H9 (cell line): Measurements from ENCODE around the gene NUP85. TPM values are rescaled to one million over a fixed set of nuclear protein-coding genes. Genes with fewer than 3 reads are reported as not detected.

Experiments used
- DNase-seq: peaks from one replicate; pipeline ENCODE4 v3.0.0-alpha.2; 2017
- H2AFZ ChIP-seq: one replicate; pipeline ENCODE4 v1.6.1; 2013; ENCODE audit warnings: mild to moderate bottlenecking, low read length, control low read depth, moderate library complexity
- H2AK5ac ChIP-seq: 2 replicates; pipeline ENCODE4 v1.6.1; 2013; ENCODE audit warnings: low read length, control low read depth, mixed read lengths; ENCODE audit not compliant: insufficient read length
- H2BK120ac ChIP-seq: one replicate; pipeline ENCODE4 v1.6.1; 2013; ENCODE audit warnings: low read depth, mild to moderate bottlenecking, low read length, control low read depth, inconsistent platforms; ENCODE audit not compliant: poor library complexity, severe bottlenecking
- H2BK12ac ChIP-seq: 2 replicates; pipeline ENCODE4 v1.6.1; 2013; ENCODE audit warnings: low read length, control low read depth, mixed read lengths, low read depth; ENCODE audit not compliant: insufficient read length
- H2BK15ac ChIP-seq: 2 replicates; pipeline ENCODE4 v1.6.1; 2013; ENCODE audit warnings: low read depth, low read length, control low read depth
- H2BK20ac ChIP-seq: one replicate; pipeline ENCODE4 v1.6.1; 2013; ENCODE audit warnings: low read depth, mild to moderate bottlenecking, low read length, control low read depth, inconsistent platforms; ENCODE audit not compliant: poor library complexity, severe bottlenecking
- H2BK5ac ChIP-seq: 2 replicates; pipeline ENCODE4 v1.6.1; 2013; ENCODE audit warnings: low read length, control low read depth, mixed read lengths; ENCODE audit not compliant: insufficient read length
- H3K14ac ChIP-seq: 2 replicates; pipeline ENCODE4 v1.6.1; 2013; ENCODE audit warnings: low read length, control low read depth; ENCODE audit not compliant: insufficient read depth
- H3K18ac ChIP-seq: 2 replicates; pipeline ENCODE4 v1.6.1; 2013; ENCODE audit warnings: low read depth, mild to moderate bottlenecking, mixed read lengths, low read length, control low read depth; ENCODE audit not compliant: insufficient read length
- H3K23ac ChIP-seq: 2 replicates; pipeline ENCODE4 v1.6.1; 2013; ENCODE audit warnings: low read length, control low read depth, mixed read lengths, low read depth; ENCODE audit not compliant: insufficient read length
- H3K23me2 ChIP-seq: 2 replicates; pipeline ENCODE4 v1.6.1; 2013; ENCODE audit warnings: low read depth, mild to moderate bottlenecking, mixed read lengths, low read length, control low read depth; ENCODE audit not compliant: insufficient read length, poor library complexity, severe bottlenecking
- H3K27ac ChIP-seq: 2 replicates; pipeline ENCODE4 v1.5.1; 2013; ENCODE audit warnings: low read length, control low read depth, mixed read lengths, low read depth; ENCODE audit not compliant: insufficient read length
- H3K27me3 ChIP-seq: 2 replicates; pipeline ENCODE4 v1.6.1; 2013; ENCODE audit warnings: low read length, control low read depth, inconsistent platforms; ENCODE audit not compliant: insufficient read depth
- H3K4ac ChIP-seq: 2 replicates; pipeline ENCODE4 v1.6.1; 2013; ENCODE audit warnings: low read depth, mild to moderate bottlenecking, control low read depth, inconsistent platforms, low read length, moderate library complexity
- H3K4me1 ChIP-seq: 2 replicates; pipeline ENCODE4 v1.6.1; 2013; ENCODE audit warnings: low read length, control low read depth, inconsistent platforms; ENCODE audit not compliant: insufficient read depth
- H3K4me2 ChIP-seq: 2 replicates; pipeline ENCODE4 v1.6.1; 2013; ENCODE audit warnings: low read length, control low read depth, mixed read lengths; ENCODE audit not compliant: insufficient read length, insufficient read depth
- H3K56ac ChIP-seq: 2 replicates; pipeline ENCODE4 v1.6.1; 2013; ENCODE audit warnings: low read depth, mild to moderate bottlenecking, mixed read lengths, low read length, control low read depth; ENCODE audit not compliant: insufficient read length
- H3K79me1 ChIP-seq: 2 replicates; pipeline ENCODE4 v1.6.1; 2013; ENCODE audit warnings: low read depth, mild to moderate bottlenecking, moderate library complexity, low read length, control low read depth, inconsistent platforms; ENCODE audit not compliant: insufficient read depth, poor library complexity, severe bottlenecking
- H3K79me2 ChIP-seq: 2 replicates; pipeline ENCODE4 v1.6.1; 2013; ENCODE audit warnings: low read length, control low read depth, inconsistent platforms; ENCODE audit not compliant: insufficient read depth
- H3K9ac ChIP-seq: 2 replicates; pipeline ENCODE4 v1.6.1; 2013; ENCODE audit warnings: low read length, control low read depth, mixed read lengths; ENCODE audit not compliant: insufficient read length; ENCODE audit errors: extremely low read depth
- H3K9me3 ChIP-seq: one replicate; pipeline ENCODE4 v1.6.1; 2013; ENCODE audit warnings: low read depth, low read length, inconsistent platforms; ENCODE audit not compliant: control insufficient read depth
- H3T11ph ChIP-seq: one replicate; pipeline ENCODE4 v1.6.1; 2013; ENCODE audit warnings: mild to moderate bottlenecking, low read length, control low read depth, inconsistent platforms
- H4K20me1 ChIP-seq: one replicate; pipeline ENCODE4 v1.6.1; 2013; ENCODE audit not compliant: control insufficient read depth, insufficient read length, insufficient read depth
- H4K5ac ChIP-seq: 2 replicates; pipeline ENCODE4 v1.6.1; 2013; ENCODE audit warnings: low read depth, mild to moderate bottlenecking, mixed read lengths, low read length, control low read depth; ENCODE audit not compliant: insufficient read length
- H4K8ac ChIP-seq: replicated peaks from 2 replicates; pipeline ENCODE4 v1.6.1; 2013; ENCODE audit warnings: low read length, control low read depth, mixed read lengths, low read depth; ENCODE audit not compliant: insufficient read length
- H4K91ac ChIP-seq: 2 replicates; pipeline ENCODE4 v1.6.1; 2013; ENCODE audit warnings: low read depth, mild to moderate bottlenecking, moderate library complexity, mixed read lengths, low read length, control low read depth; ENCODE audit not compliant: insufficient read length
- H3K27ac Mint-ChIP-seq, 3 experiments: 2 replicates in 2 of 3; 3 replicates in 1 of 3; pipeline ENCODE4 v1.8.0; 2020 to 2021; ENCODE audit warnings: mixed read lengths in 3 of 3, mild to moderate bottlenecking in 1 of 3, moderate library complexity in 1 of 3
- H3K27me3 Mint-ChIP-seq: 2 replicates; pipeline ENCODE4 v1.8.0; 2021; ENCODE audit warnings: low read depth, mild to moderate bottlenecking, moderate library complexity, mixed read lengths
- H3K36me3 Mint-ChIP-seq, 3 experiments: 2 replicates in 2 of 3; 3 replicates in 1 of 3; pipeline ENCODE4 v1.8.0; 2020 to 2021; ENCODE audit warnings: low read depth in 3 of 3, mixed read lengths in 3 of 3; ENCODE audit not compliant: insufficient read depth in 1 of 3
- H3K4me1 Mint-ChIP-seq, 2 experiments: 2 replicates each; pipeline ENCODE4 v1.8.0; 2020; ENCODE audit warnings: mixed read lengths in 2 of 2
- H3K4me3 Mint-ChIP-seq, 2 experiments: 2 replicates in 1 of 2; 3 replicates in 1 of 2; pipeline ENCODE4 v1.8.0; 2020 to 2021; ENCODE audit warnings: mild to moderate bottlenecking in 2 of 2, mixed read lengths in 2 of 2, moderate library complexity in 1 of 2
- H3K9me3 Mint-ChIP-seq, 2 experiments: 2 replicates in 1 of 2; 3 replicates in 1 of 2; pipeline ENCODE4 v1.8.0; 2020; ENCODE audit warnings: mild to moderate bottlenecking in 2 of 2, mixed read lengths in 2 of 2, moderate library complexity in 1 of 2
- WGBS: extraction: QIAGEN DNeasy Blood & Tissue Kit; methylation state at CpG from one replicate; pipeline ENCODE4 v1.1.7; 2013; ENCODE audit warnings: missing lambda C conversion rate, low lambda C conversion rate, mixed read lengths; ENCODE audit not compliant: insufficient read length; ENCODE audit errors: extremely low coverage; 5-methylcytosine and 5-hydroxymethylcytosine counted together
- total RNA-seq: library from RNA; stranded (reverse); gene quantifications from 2 replicates; pipeline ENCODE4 v1.2.1, GENCODE V29; 2021
- TF ChIP-seq, protein P1 (sequence below): fragments of 200-600 bp; sonication (generic); conservative IDR thresholded peaks from 3 replicates; pipeline ENCODE4 v1.8.0; 2021; ENCODE audit warnings: antibody characterized with exemption, mild to moderate bottlenecking

Gene NUP85
- total RNA-seq, 1 experiment from 2014 or later: 145 TPM

DNA sequence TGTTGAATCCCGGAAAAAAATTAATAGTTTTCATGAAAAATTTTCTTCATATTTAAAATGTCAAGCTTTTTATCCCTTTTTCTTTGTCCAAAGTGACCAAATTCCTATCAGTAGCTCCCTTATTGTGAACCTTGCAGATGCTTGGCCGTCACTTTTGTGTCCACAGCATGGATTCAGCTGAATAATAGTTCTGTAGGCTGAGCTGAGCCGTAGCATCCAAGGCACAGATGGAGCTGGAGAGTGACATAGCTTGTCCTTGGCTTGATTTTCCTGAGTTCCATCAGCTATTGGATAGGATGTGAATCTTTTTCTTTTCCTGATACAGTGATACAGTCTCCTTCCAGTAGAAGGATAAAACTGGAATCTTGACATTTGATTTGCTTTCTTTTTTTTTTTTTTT, 3.6 kb downstream of the NUP85 start:
- no peak overlapping the region for H4K8ac ChIP-seq
- H3K4me1 ChIP-seq: no peaks in the 10 kb centered on the region
- H4K20me1 ChIP-seq: no peaks in the 10 kb centered on the region
- no peak overlapping the region for H2AK5ac ChIP-seq
- H3T11ph ChIP-seq: no peak overlapping the region
- H2BK5ac ChIP-seq: no peak overlapping the region
- Mint-ChIP-seq H3K4me3 (no peak overlapping the region), H3K27me3 (no peaks in the 10 kb centered on the region; the same call in 1 of the 2 replicates), H3K9me3 (no peaks in the 10 kb centered on the region), H3K4me1 (peaks cover 5 to 10% of the 10 kb centered on the region in 2 experiments), H3K36me3 (peaks cover 28 to 58% (median 54%) of the 10 kb centered on the region in 3 experiments; a peak in 6 of 7 replicates), H3K27ac (peak overlapping the region in 1 of 3 experiments; percentile 77; a peak in 1 of 7 replicates)
- peaks cover 9% of the 10 kb centered on the region for H3K79me2 ChIP-seq
- H3K27me3 ChIP-seq: no peaks in the 10 kb centered on the region
- no peak overlapping the region for H3K27ac ChIP-seq
- H3K79me1 ChIP-seq: no peaks in the 10 kb centered on the region
- H3K4ac ChIP-seq: no peak overlapping the region
- no peak overlapping the region for H2BK15ac ChIP-seq
- peaks cover 6% of the 10 kb centered on the region for H3K23me2 ChIP-seq
- H3K9me3 ChIP-seq: no peaks in the 10 kb centered on the region
- no peak overlapping the region for H2BK20ac ChIP-seq
- H3K18ac ChIP-seq: no peak overlapping the region
- H3K23ac ChIP-seq: no peak overlapping the region
- DNase-seq: no peak
- no peak overlapping the region for H3K4me2 ChIP-seq
- no peak overlapping the region for H3K56ac ChIP-seq
- no peak overlapping the region for H2AFZ ChIP-seq
- no peak overlapping the region for H4K91ac ChIP-seq
- no CpG with 5 or more reads among the region's 3 CpGs for WGBS
- no peak overlapping the region for H3K14ac ChIP-seq
- H2BK12ac ChIP-seq: no peak overlapping the region
- TF ChIP-seq, protein P1, sequence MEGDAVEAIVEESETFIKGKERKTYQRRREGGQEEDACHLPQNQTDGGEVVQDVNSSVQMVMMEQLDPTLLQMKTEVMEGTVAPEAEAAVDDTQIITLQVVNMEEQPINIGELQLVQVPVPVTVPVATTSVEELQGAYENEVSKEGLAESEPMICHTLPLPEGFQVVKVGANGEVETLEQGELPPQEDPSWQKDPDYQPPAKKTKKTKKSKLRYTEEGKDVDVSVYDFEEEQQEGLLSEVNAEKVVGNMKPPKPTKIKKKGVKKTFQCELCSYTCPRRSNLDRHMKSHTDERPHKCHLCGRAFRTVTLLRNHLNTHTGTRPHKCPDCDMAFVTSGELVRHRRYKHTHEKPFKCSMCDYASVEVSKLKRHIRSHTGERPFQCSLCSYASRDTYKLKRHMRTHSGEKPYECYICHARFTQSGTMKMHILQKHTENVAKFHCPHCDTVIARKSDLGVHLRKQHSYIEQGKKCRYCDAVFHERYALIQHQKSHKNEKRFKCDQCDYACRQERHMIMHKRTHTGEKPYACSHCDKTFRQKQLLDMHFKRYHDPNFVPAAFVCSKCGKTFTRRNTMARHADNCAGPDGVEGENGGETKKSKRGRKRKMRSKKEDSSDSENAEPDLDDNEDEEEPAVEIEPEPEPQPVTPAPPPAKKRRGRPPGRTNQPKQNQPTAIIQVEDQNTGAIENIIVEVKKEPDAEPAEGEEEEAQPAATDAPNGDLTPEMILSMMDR: no peak
- H3K9ac ChIP-seq: no peak overlapping the region
- no peak overlapping the region for H4K5ac ChIP-seq
- H2BK120ac ChIP-seq: no peak overlapping the region
